SK-N-SH (cell line): ENCODE measurements around the gene NLGN1. TPM values are rescaled to one million over a fixed set of nuclear protein-coding genes. Genes with fewer than 3 reads are reported as not detected.

Experiments used
- CTCF ChIA-PET: fragments of 300-600, 350-600 bp; formaldehyde crosslinking; extraction: SDS; loops from one replicate; lab custom pipeline; 2021; lab: Yijun Ruan, JAX
- POLR2A ChIA-PET: fragments of 350-600 bp; sonication (Branson Sonifier 250); formaldehyde crosslinking; extraction: SDS; loops from one replicate; lab custom pipeline; 2020; ENCODE audit warnings: antibody characterized with exemption, inconsistent platforms; lab: Yijun Ruan, JAX
- DNase-seq: peaks from one replicate; pipeline ENCODE4 v3.0.0; 2012
- H2AFZ ChIP-seq: fragments of 200-600 bp; sonication (generic); 2 replicates; pipeline ENCODE4 v1.8.1; 2016; ENCODE audit warnings: antibody characterized with exemption, mild to moderate bottlenecking, low read depth
- H3F3A ChIP-seq: fragments of 200-600 bp; sonication (generic); replicated peaks from 2 replicates; pipeline ENCODE3; 2016; ENCODE audit warnings: antibody characterized with exemption, mild to moderate bottlenecking; ENCODE audit not compliant: insufficient read depth
- H3K27ac ChIP-seq, 2 experiments: fragments of 200-500 bp in 1 of 2; fragments of 200-600 bp in 1 of 2; sonication (Bioruptor generic) in 1 of 2; sonication (generic), shearing (Covaris generic) in 1 of 2; 2 replicates each; pipeline versions ENCODE4 v1.5.1 to v1.6.1; 2014 to 2016; ENCODE audit warnings: low read depth in 2 of 2, inconsistent platforms in 1 of 2, low read length in 1 of 2, mild to moderate bottlenecking in 1 of 2, mixed read lengths in 1 of 2
- H3K27me3 ChIP-seq: fragments of 200-600 bp; sonication (generic), shearing (Covaris generic); 2 replicates; pipeline ENCODE4 v1.6.1; 2016; ENCODE audit warnings: mixed run types; ENCODE audit not compliant: insufficient read depth
- H3K36me3 ChIP-seq, 2 experiments: fragments of 200-500 bp in 1 of 2; fragments of 200-600 bp in 1 of 2; sonication (Bioruptor generic) in 1 of 2; sonication (generic) in 1 of 2; replicated peaks in 1 of 2; 2 replicates each; pipeline versions ENCODE3 to v1.5.1; 2014 to 2016; ENCODE audit warnings: low read length in 1 of 2, mild to moderate bottlenecking in 1 of 2; ENCODE audit not compliant: insufficient read depth in 2 of 2, control insufficient read depth in 1 of 2
- H3K4me1 ChIP-seq, 2 experiments: fragments of 200-500 bp in 1 of 2; fragments of 200-600 bp in 1 of 2; sonication (Bioruptor generic) in 1 of 2; sonication (generic), shearing (Covaris generic) in 1 of 2; 2 replicates each; pipeline versions ENCODE4 v1.5.1 to v1.6.1; 2014 to 2016; ENCODE audit warnings: low read depth in 1 of 2, low read length in 1 of 2, mixed run types in 1 of 2; ENCODE audit not compliant: insufficient read depth in 2 of 2, control insufficient read depth in 1 of 2
- H3K4me2 ChIP-seq: fragments of 200-600 bp; sonication (generic), shearing (Covaris generic); 2 replicates; pipeline ENCODE4 v1.6.1; 2017; ENCODE audit warnings: mixed run types
- H3K4me3 ChIP-seq, 2 experiments: fragments of 200-500 bp in 1 of 2; fragments of 200-600 bp in 1 of 2; sonication (Bioruptor generic) in 1 of 2; sonication (generic), shearing (Covaris generic) in 1 of 2; 2 replicates each; pipeline versions ENCODE4 v1.5.1 to v1.8.1; 2014 to 2016; ENCODE audit warnings: low read depth in 2 of 2, inconsistent platforms in 1 of 2, low read length in 1 of 2, mild to moderate bottlenecking in 1 of 2, mixed read lengths in 1 of 2, moderate library complexity in 1 of 2
- H3K79me2 ChIP-seq: fragments of 200-600 bp; sonication (generic); 2 replicates; pipeline ENCODE4 v1.8.1; 2017; ENCODE audit warnings: mild to moderate bottlenecking; ENCODE audit not compliant: insufficient read depth
- H3K9ac ChIP-seq: fragments of 200-600 bp; sonication (generic); 2 replicates; pipeline ENCODE4 v1.6.1; 2017; ENCODE audit warnings: mixed run types
- H3K9me2 ChIP-seq: fragments of 200-600 bp; sonication (generic); 2 replicates; pipeline ENCODE4 v1.6.1; 2017; ENCODE audit warnings: mixed run types
- H3K9me3 ChIP-seq: fragments of 200-600 bp; sonication (generic); 2 replicates; pipeline ENCODE4 v1.6.1; 2017; ENCODE audit warnings: mixed run types, mild to moderate bottlenecking, moderate library complexity
- H4K20me1 ChIP-seq: fragments of 200-600 bp; sonication (generic); 2 replicates; pipeline ENCODE4 v1.6.1; 2017; ENCODE audit warnings: mild to moderate bottlenecking, mixed run types; ENCODE audit not compliant: insufficient read depth
- CTCF ChIP-seq: fragments of 200-600 bp; sonication (generic); IDR thresholded peaks from 2 replicates; pipeline ENCODE4 v1.6.1; 2017; ENCODE audit warnings: antibody characterized with exemption, mild to moderate bottlenecking, moderate library complexity
- EP300 ChIP-seq, 2 experiments: IDR thresholded peaks; 2 replicates each; pipeline versions ENCODE4 v1.4.0 to v1.6.1; 2012; ENCODE audit warnings: borderline replicate concordance in 1 of 2, low read depth in 1 of 2, low read length in 1 of 2
- EZH2phosphoT487 ChIP-seq: fragments of 200-600 bp; sonication (generic); IDR thresholded peaks from 2 replicates; pipeline ENCODE4 v1.6.1; 2017; ENCODE audit warnings: low read depth, mixed run types, mild to moderate bottlenecking, antibody characterized with exemption, moderate library complexity, borderline replicate concordance
- FOSL2 ChIP-seq: IDR thresholded peaks from 2 replicates; pipeline ENCODE4 v1.4.0; 2012; ENCODE audit warnings: low read depth, mild to moderate bottlenecking, moderate library complexity, borderline replicate concordance
- GABPA ChIP-seq: IDR thresholded peaks from 2 replicates; pipeline ENCODE4 v1.4.0; 2012; ENCODE audit warnings: low read depth, mild to moderate bottlenecking
- MAX ChIP-seq: IDR thresholded peaks from 2 replicates; pipeline ENCODE4 v1.4.0; 2012; ENCODE audit warnings: low read depth
- PBX3 ChIP-seq: IDR thresholded peaks from 2 replicates; pipeline ENCODE4; 2012
- RAD21 ChIP-seq: IDR thresholded peaks from 2 replicates; pipeline ENCODE4 v1.6.1; 2012; ENCODE audit warnings: mild to moderate bottlenecking, low read length
- RCOR1 ChIP-seq: fragments of 150-350 bp; IDR thresholded peaks from 2 replicates; pipeline ENCODE4 v1.6.1; 2017; ENCODE audit warnings: antibody characterized with exemption, low read length
- REST ChIP-seq: IDR thresholded peaks from 2 replicates; pipeline ENCODE4 v1.6.1; 2012; ENCODE audit warnings: mild to moderate bottlenecking, low read depth, low read length, moderate library complexity
- RXRA ChIP-seq: IDR thresholded peaks from 2 replicates; pipeline ENCODE4 v1.4.0; 2012; ENCODE audit warnings: low read depth, mild to moderate bottlenecking, borderline replicate concordance
- TCF12 ChIP-seq: IDR thresholded peaks from 2 replicates; pipeline ENCODE4 v1.4.0; 2012
- TEAD4 ChIP-seq: IDR thresholded peaks from 2 replicates; pipeline ENCODE4 v1.4.0; 2012; ENCODE audit warnings: mild to moderate bottlenecking, borderline replicate concordance; ENCODE audit not compliant: insufficient read depth
- ZBTB33 ChIP-seq: IDR thresholded peaks from 2 replicates; pipeline ENCODE4 v1.4.0; 2012; ENCODE audit warnings: low read depth, borderline replicate concordance
- WGBS: methylation state at CpG from one replicate; pipeline ENCODE4 v1.1.6; 2017; ENCODE audit warnings: low lambda C conversion rate; 5-methylcytosine and 5-hydroxymethylcytosine counted together
- polyA plus RNA-seq, 3 experiments: library from polyadenylated mRNA; depleted of rRNA; stranded (reverse); fragments of >200 nt; gene quantifications; 2 replicates each; pipeline ENCODE4 v1.2.3, GENCODE V29; 2012
- TF ChIP-seq, protein P1 (sequence below): fragments of 150-350 bp; IDR thresholded peaks from 2 replicates; pipeline ENCODE4 v1.6.1; 2016; ENCODE audit warnings: mild to moderate bottlenecking, low read depth, low read length

Gene NLGN1
- polyA plus RNA-seq, 1 of the 3 experiments (the other 2 are of a cell fraction), result 1.5 TPM

- Histone ChIP-seq H4K20me1 (no peaks in the 10 kb centered on the region), H3K4me3 (no peak overlapping the region), H3K9me3 (no peaks in the 10 kb centered on the region), H3K9me2 (no peaks in the 10 kb centered on the region), H3K4me1 (no peaks in the 10 kb centered on the region), H3K4me2 (no peak overlapping the region), H3K79me2 (no peaks in the 10 kb centered on the region), H2AFZ (no peak overlapping the region), H3K36me3 (no peaks in the 10 kb centered on the region), H3K27me3 (no peaks in the 10 kb centered on the region), H3K9ac (no peak overlapping the region), H3K27ac (no peak overlapping the region), H3F3A (no peaks in the 10 kb centered on the region)
- no peak for DNase-seq
- TF ChIP-seq, protein P1, sequence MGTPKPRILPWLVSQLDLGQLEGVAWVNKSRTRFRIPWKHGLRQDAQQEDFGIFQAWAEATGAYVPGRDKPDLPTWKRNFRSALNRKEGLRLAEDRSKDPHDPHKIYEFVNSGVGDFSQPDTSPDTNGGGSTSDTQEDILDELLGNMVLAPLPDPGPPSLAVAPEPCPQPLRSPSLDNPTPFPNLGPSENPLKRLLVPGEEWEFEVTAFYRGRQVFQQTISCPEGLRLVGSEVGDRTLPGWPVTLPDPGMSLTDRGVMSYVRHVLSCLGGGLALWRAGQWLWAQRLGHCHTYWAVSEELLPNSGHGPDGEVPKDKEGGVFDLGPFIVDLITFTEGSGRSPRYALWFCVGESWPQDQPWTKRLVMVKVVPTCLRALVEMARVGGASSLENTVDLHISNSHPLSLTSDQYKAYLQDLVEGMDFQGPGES, result no peak
- TF ChIP-seq FOSL2 (no peak), REST (no peak), TCF12 (no peak), PBX3 (no peak)
- 86% methylated on average over 1 of the region's 1 CpG for WGBS
- ChIA-PET POLR2A (no interaction called here), CTCF (no interaction called here)
These were observed 41.5 kb downstream of the NLGN1 start for GRCh38 chr3:173439004-173439403.

DNA sequence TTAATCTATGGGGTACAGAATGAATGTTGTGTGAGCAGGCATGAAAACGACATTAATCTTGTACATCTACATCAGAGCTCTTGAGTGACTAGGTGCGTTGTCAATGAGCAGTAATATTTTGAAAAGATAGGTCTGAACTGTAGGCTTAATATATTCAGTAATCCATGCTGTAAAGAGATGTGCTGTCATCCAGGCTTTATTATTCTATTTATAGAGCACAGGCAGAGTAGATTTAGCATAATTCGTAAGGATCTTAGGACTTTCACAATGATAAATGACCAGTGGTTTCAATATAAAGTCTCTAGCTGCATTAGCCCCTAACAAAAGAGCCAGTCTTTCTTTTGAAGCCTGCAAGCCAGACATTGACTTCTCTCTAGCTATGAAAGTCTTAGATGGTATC, 43.0 kb downstream of the NLGN1 start:
- Histone ChIP-seq H3F3A (no peaks in the 10 kb centered on the region), H3K79me2 (no peaks in the 10 kb centered on the region)
- POLR2A ChIA-PET, result no interaction called here
- TF ChIP-seq MAX, result no peak
- no peak for TF ChIP-seq RCOR1
- no peak for TF ChIP-seq CTCF
- no peak for TF ChIP-seq GABPA
- TF ChIP-seq, protein P1, result no peak
- TF ChIP-seq ZBTB33, result no peak
- TF ChIP-seq RXRA, result no peak
- no peak for TF ChIP-seq EZH2phosphoT487
- no peak for TF ChIP-seq EP300 (IDR thresholded peaks at IDR 0.05; ENCODE audit: borderline replicate concordance in 1 of 2, low read depth in 1 of 2, low read length in 1 of 2)
- no peak for TF ChIP-seq RAD21
- TF ChIP-seq TEAD4, result no peak

More for the DNA sequence above, 43.0 kb downstream of the NLGN1 start:
- Histone ChIP-seq H3K27ac (no peak overlapping the region), H3K9me2 (no peaks in the 10 kb centered on the region), H3K4me2 (no peak overlapping the region), H3K9ac (no peak overlapping the region), H3K36me3 (no peaks in the 10 kb centered on the region), H2AFZ (no peak overlapping the region), H3K27me3 (no peaks in the 10 kb centered on the region), H3K9me3 (no peaks in the 10 kb centered on the region), H3K4me1 (no peaks in the 10 kb centered on the region), H4K20me1 (no peaks in the 10 kb centered on the region), H3K4me3 (no peak overlapping the region)
- CTCF ChIA-PET, result no interaction called here
- WGBS, result 45% methylated on average over 3 of the region's 3 CpGs
- no peak for DNase-seq
